B cell (primary cell): ENCODE results near the gene TKT. TPM values are rescaled to one million over a fixed set of nuclear protein-coding genes. Genes with fewer than 3 reads are reported as not detected.

Experiments used
- ATAC-seq: fragments of 200-7000 bp; cut with Tn5 transposase; one replicate; pipeline ENCODE4 v1.10.0; 2021; ENCODE audit warnings: low read depth, mild to moderate bottlenecking, moderate number of reproducible peaks, moderate library complexity
- CTCF ChIA-PET: fragments of 350-600 bp; sonication (Branson Sonifier 250); formaldehyde crosslinking; loops from one replicate; lab custom pipeline; 2021; ENCODE audit warnings: antibody characterized with exemption, inconsistent platforms; lab: Charles Lee
- POLR2A ChIA-PET: fragments of 350-600 bp; sonication (Branson Sonifier 250); formaldehyde crosslinking; loops from one replicate; lab custom pipeline; 2021; ENCODE audit warnings: antibody characterized with exemption; lab: Charles Lee
- DNase-seq: peaks from one replicate; pipeline ENCODE4 v3.0.0; 2013
- H2AFZ ChIP-seq: 2 replicates; pipeline ENCODE4 v1.6.1; 2012; ENCODE audit warnings: mild to moderate bottlenecking, low read depth, low read length; ENCODE audit not compliant: insufficient read depth, poor library complexity, severe bottlenecking
- H3K27ac ChIP-seq, 2 donors: 1 replicate in 1 of 2; 2 replicates in 1 of 2; pipeline ENCODE4 v1.5.1; 2012 to 2013; ENCODE audit warnings: low read length in 2 of 2, mild to moderate bottlenecking in 2 of 2, moderate library complexity in 1 of 2
- H3K27me3 ChIP-seq, 4 experiments: fragments of 200-600 bp in 1 of 4; sonication (generic) in 1 of 4; replicated peaks in 1 of 4; 1 replicate in 2 of 4; 2 replicates in 2 of 4; pipeline versions ENCODE4 v1.6.1 to v1.7.0; 2013 to 2016; ENCODE audit warnings: low read length in 3 of 4, mild to moderate bottlenecking in 2 of 4, mixed read lengths in 1 of 4, moderate library complexity in 1 of 4; ENCODE audit not compliant: insufficient read depth in 4 of 4, control insufficient read depth in 3 of 4; ENCODE audit errors: control extremely low read depth in 1 of 4
- H3K36me3 ChIP-seq, 2 experiments: replicated peaks in 1 of 2; 1 replicate in 1 of 2; 2 replicates in 1 of 2; pipeline versions ENCODE4 v1.6.1 to v1.7.1; 2013; ENCODE audit warnings: low read length in 1 of 2; ENCODE audit not compliant: insufficient read depth in 2 of 2, control insufficient read depth in 1 of 2; ENCODE audit errors: control extremely low read depth in 1 of 2, extremely low read depth in 1 of 2
- H3K4me1 ChIP-seq, 2 donors: fragments of 200-600 bp in 1 of 2; sonication (generic) in 1 of 2; 1 replicate in 1 of 2; 2 replicates in 1 of 2; pipeline versions ENCODE4 v1.5.1 to v1.6.1; 2013 to 2017; ENCODE audit warnings: low read length in 2 of 2; ENCODE audit not compliant: control insufficient read depth in 2 of 2, insufficient read depth in 2 of 2
- H3K4me2 ChIP-seq: replicated peaks from 2 replicates; pipeline ENCODE3; 2012; ENCODE audit warnings: mild to moderate bottlenecking, low read depth, low read length; ENCODE audit not compliant: poor library complexity, severe bottlenecking
- H3K4me3 ChIP-seq, 5 experiments: fragments of 200-600 bp in 1 of 5; sonication (generic) in 1 of 5; 1 replicate in 3 of 5; 2 replicates in 2 of 5; pipeline versions ENCODE4 v1.5.1 to v1.7.0; 2011 to 2016; ENCODE audit warnings: low read length in 4 of 5, mild to moderate bottlenecking in 4 of 5, low read depth in 2 of 5, control low read depth in 1 of 5, moderate library complexity in 1 of 5; ENCODE audit not compliant: insufficient read depth in 1 of 5; ENCODE audit errors: control extremely low read depth in 1 of 5, extremely low read depth in 1 of 5
- H3K79me2 ChIP-seq: fragments of 200-600 bp; sonication (generic); one replicate; pipeline ENCODE4 v1.6.0; 2016; ENCODE audit warnings: low read length; ENCODE audit not compliant: control insufficient read depth, insufficient read depth
- H3K9ac ChIP-seq: fragments of 200-600 bp; sonication (generic); 2 replicates; pipeline ENCODE4 v1.6.1; 2017; ENCODE audit warnings: mild to moderate bottlenecking, low read length, moderate library complexity
- H3K9me3 ChIP-seq, 3 donors: one replicate each; pipeline versions ENCODE4 v1.6.1 to v1.7.1; 2013; ENCODE audit warnings: low read length in 2 of 3; ENCODE audit not compliant: control insufficient read depth in 2 of 3, insufficient read depth in 1 of 3; ENCODE audit errors: control extremely low read depth in 1 of 3
- H4K20me1 ChIP-seq: 2 replicates; pipeline ENCODE4 v1.6.0; 2012; ENCODE audit warnings: mild to moderate bottlenecking, low read length; ENCODE audit not compliant: insufficient read depth, control insufficient read depth, poor library complexity, severe bottlenecking
- H3K27ac Mint-ChIP-seq: one replicate; pipeline ENCODE4 v1.8.0; 2021; ENCODE audit warnings: mixed read lengths
- H3K27me3 Mint-ChIP-seq: one replicate; pipeline ENCODE4 v1.8.0; 2021; ENCODE audit warnings: mixed read lengths
- H3K4me1 Mint-ChIP-seq: one replicate; pipeline ENCODE4 v1.8.0; 2021; ENCODE audit warnings: mixed read lengths
- H3K4me3 Mint-ChIP-seq: one replicate; pipeline ENCODE4 v1.8.0; 2021; ENCODE audit warnings: mixed read lengths
- H3K9me3 Mint-ChIP-seq: one replicate; pipeline ENCODE4 v1.8.0; 2022; ENCODE audit warnings: mixed read lengths; ENCODE audit not compliant: insufficient read depth
- CTCF ChIP-seq: fragments of 200-600 bp; IDR thresholded peaks from one replicate; pipeline ENCODE4 v1.8.0; 2022; ENCODE audit warnings: antibody characterized with exemption, mild to moderate bottlenecking
- EZH2 ChIP-seq: IDR thresholded peaks from 2 replicates; pipeline ENCODE4 v1.6.1; 2012; ENCODE audit warnings: borderline replicate concordance, low read depth, mild to moderate bottlenecking, moderate library complexity, low read length; ENCODE audit not compliant: insufficient read depth, poor library complexity, severe bottlenecking
- WGBS: methylation state at CpG from one replicate; pipeline ENCODE4 v1.1.5; 2013; ENCODE audit warnings: missing lambda C conversion rate; ENCODE audit not compliant: insufficient coverage; 5-methylcytosine and 5-hydroxymethylcytosine counted together
- intact Hi-C: fragments of 100-400 bp; cut with micrococcal nuclease; formaldehyde crosslinking; loops from one replicate; pipeline ENCODE4 v1.10.0; 2022
- polyA plus RNA-seq: library from polyadenylated mRNA; depleted of rRNA; stranded (reverse); fragments of >200 nt; gene quantifications from 2 replicates; pipeline ENCODE4 v1.2.3, GENCODE V29; 2012
- total RNA-seq, 2 donors: library from RNA; stranded (reverse); fragments of 120-200 nt in 1 of 2; gene quantifications; 1 replicate in 1 of 2; 2 replicates in 1 of 2; pipeline versions ENCODE4 v1.2.3 to v1.2.4, GENCODE V29; 2013 to 2022

Gene TKT
- total and polyA plus RNA-seq, 2 donors (not counting 1 experiment from before 2014, with no cell fraction given) = 69.5 to 81.0 TPM

GRCh38 chr3:53231532-53232511, 24.0 kb downstream of the TKT start:
- ChIA-PET CTCF (interaction anchor here (0.6 kb wide), 1 partner anchor 169 kb away, joined by 3 read pairs; no protein-coding TSS in a partner anchor), POLR2A (no interaction called here)
- Histone ChIP-seq H3K79me2 (no peaks in the 10 kb centered on the region), H4K20me1 (no peaks in the 10 kb centered on the region), H2AFZ (no peak overlapping the region), H3K27me3 (no peaks in the 10 kb centered on the region), H3K4me3 (no peak overlapping the region), H3K27ac (no peak overlapping the region), H3K4me2 (no peak overlapping the region), H3K9ac (no peak overlapping the region), H3K4me1 (no peaks in the 10 kb centered on the region), H3K36me3 (peaks cover 0 to 87% of the 10 kb centered on the region in 2 experiments), H3K9me3 (no peaks in the 10 kb centered on the region)
- TF ChIP-seq EZH2 (no peak), CTCF (no peak)
- 93% methylated on average over 10 of the region's 13 CpGs for WGBS
- no peak for DNase-seq
- H3K4me1 Mint-ChIP-seq = no peaks in the 10 kb centered on the region
- no peak for ATAC-seq
- no peak overlapping the region for H3K27ac Mint-ChIP-seq
- no peak overlapping the region for H3K4me3 Mint-ChIP-seq
- intact Hi-C loops = no loop called here
- H3K9me3 Mint-ChIP-seq = no peaks in the 10 kb centered on the region
- H3K27me3 Mint-ChIP-seq = no peaks in the 10 kb centered on the region

GRCh38 chr3:53230789-53231188, 25.0 kb downstream of the TKT start:
- 95% methylated on average over 5 of the region's 5 CpGs for WGBS
- Mint-ChIP-seq H3K27ac (no peak overlapping the region), H3K4me3 (no peak overlapping the region), H3K4me1 (no peaks in the 10 kb centered on the region), H3K27me3 (no peaks in the 10 kb centered on the region), H3K9me3 (no peaks in the 10 kb centered on the region)
- no peaks in the 10 kb centered on the region for H3K79me2 ChIP-seq
- intact Hi-C loops = no loop called here
- CTCF ChIA-PET = interaction anchor here (0.6 kb wide), 1 partner anchor 167 kb away, joined by 3 read pairs; no protein-coding TSS in a partner anchor
- no peaks in the 10 kb centered on the region for H4K20me1 ChIP-seq
- DNase-seq = no peak
- TF ChIP-seq CTCF (no peak), EZH2 (no peak)
- POLR2A ChIA-PET = no interaction called here
- peaks cover 0 to 87% of the 10 kb centered on the region in 2 experiments for H3K36me3 ChIP-seq
- no peak for ATAC-seq
- no peak overlapping the region for H3K4me3 ChIP-seq
- H3K4me2 ChIP-seq = no peak overlapping the region
- H3K27me3 ChIP-seq = no peaks in the 10 kb centered on the region
- H3K9me3 ChIP-seq = no peaks in the 10 kb centered on the region
- no peak overlapping the region for H3K9ac ChIP-seq
- H3K27ac ChIP-seq = no peak overlapping the region
- no peaks in the 10 kb centered on the region for H3K4me1 ChIP-seq
- H2AFZ ChIP-seq = no peak overlapping the region
